Hepatocyte (in vitro differentiated cells): ENCODE measurements around the gene SLC5A3.

Experiments
- EZH2 ChIP-seq: fragments of 200-600 bp; sonication (generic); IDR thresholded peaks from 2 replicates; pipeline ENCODE4 v1.6.1; 2016; ENCODE audit warnings: antibody characterized with exemption, mild to moderate bottlenecking, borderline replicate concordance
- TF ChIP-seq, protein P1 (sequence below): fragments of 200-600 bp; sonication (generic); IDR thresholded peaks from 2 replicates; pipeline ENCODE4 v1.5.1; 2016; ENCODE audit warnings: antibody characterized with exemption, mild to moderate bottlenecking; ENCODE audit not compliant: poor library complexity

DNA sequence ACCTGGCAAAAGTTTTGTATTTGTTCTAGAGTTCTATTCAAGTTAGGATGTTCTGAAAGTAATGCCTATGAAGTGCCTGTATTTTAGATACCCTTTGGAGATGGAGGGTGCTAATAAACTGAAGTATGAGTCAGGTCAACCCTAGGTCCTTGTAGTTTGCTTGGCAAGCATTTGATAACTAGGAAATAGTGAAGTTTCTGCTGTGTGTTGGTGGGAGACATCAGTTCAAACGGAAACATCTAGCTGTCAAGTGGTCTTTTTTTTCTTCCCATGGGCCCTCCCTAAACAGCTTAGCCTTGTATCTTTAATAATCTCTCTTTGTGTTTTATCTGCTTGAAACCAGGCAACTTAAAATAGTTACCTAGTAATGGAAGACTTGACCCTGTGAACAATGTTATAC, 4.5 kb downstream of the SLC5A3 start:
- TF ChIP-seq, protein P1, sequence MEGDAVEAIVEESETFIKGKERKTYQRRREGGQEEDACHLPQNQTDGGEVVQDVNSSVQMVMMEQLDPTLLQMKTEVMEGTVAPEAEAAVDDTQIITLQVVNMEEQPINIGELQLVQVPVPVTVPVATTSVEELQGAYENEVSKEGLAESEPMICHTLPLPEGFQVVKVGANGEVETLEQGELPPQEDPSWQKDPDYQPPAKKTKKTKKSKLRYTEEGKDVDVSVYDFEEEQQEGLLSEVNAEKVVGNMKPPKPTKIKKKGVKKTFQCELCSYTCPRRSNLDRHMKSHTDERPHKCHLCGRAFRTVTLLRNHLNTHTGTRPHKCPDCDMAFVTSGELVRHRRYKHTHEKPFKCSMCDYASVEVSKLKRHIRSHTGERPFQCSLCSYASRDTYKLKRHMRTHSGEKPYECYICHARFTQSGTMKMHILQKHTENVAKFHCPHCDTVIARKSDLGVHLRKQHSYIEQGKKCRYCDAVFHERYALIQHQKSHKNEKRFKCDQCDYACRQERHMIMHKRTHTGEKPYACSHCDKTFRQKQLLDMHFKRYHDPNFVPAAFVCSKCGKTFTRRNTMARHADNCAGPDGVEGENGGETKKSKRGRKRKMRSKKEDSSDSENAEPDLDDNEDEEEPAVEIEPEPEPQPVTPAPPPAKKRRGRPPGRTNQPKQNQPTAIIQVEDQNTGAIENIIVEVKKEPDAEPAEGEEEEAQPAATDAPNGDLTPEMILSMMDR, result no peak
- no peak for TF ChIP-seq EZH2
